HS-5 (cell line): Measurements from ENCODE around the gene NAA16.
"Not testable (repeated sequence)": the region's sequence is repeated elsewhere in the genome, so short reads cannot be mapped to it uniquely, and the experiment has no call there.

Source experiments
- DNase-seq: peaks from one replicate; pipeline ENCODE4 v3.0.0-alpha.2; 2012; ENCODE audit warnings: low read depth

Gene NAA16

GRCh38 chr13:41310963-41311405 is at the start of gene NAA16:
NAA16 (plus strand) TSS chr13:41311267; CDS start chr13:41311529, 262 bp downstream.
- peak; percentile 53 for DNase-seq

DNA sequence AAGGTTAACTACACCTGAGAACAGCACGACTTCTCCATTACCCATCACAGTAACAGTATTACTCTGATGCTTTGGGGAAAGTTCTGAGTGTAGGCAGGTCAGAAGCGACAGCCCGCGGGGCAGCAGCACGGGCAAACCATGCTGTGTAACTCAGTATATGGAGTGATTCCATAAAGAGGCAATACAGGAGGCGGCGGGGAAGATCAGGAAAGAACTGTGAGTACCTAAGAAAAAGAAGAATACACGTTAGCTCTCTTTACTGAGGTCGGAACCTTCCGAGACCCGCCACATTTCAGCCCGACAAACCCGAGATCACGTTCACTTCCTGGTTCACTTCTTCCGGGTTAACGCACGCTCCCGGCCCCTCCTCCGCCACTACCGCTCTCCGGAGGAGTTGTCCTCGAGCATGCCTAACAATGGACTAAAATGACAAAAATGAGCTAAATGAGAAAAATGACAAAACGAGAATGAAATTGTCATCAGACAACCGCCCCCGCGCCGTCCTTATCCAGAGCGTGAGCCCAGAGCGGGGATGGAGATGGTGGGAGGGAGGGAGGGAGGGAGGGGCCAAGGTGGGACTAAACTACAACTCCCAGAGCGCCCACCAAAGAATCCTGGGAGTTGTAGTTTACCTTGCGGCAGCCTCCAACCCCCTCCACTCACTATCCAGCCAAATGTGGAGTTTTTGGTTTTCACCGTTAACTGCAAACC is 47.7 kb upstream of the NAA16 start, which contains the start of gene MTRF1:
Gene MTRF1, minus strand, starts transcription at position 316 of the 711 bp plus-strand sequence. CDS start 2,669 bp downstream, outside the sequence.
- DNase-seq = peak; percentile 34

DNA sequence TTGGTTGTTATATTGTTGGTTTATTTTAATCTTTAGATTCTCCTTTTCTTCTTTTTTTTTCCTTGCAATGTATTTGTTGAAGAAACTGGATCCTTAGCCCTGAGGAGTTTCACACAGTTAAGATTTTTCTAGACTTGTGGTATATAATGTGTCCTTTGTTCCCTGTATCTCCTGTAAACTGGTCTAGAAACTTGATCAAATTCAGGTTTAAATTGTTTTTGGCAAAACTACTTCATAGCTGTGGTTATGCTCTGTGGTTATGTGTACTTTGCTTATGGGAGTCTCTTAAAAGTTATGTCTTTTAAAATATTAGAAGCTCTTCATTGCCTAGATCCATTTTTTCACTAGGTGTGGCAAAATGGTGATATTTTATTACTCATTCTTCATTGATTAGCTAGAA is 44.0 kb upstream of the NAA16 start:
- DNase-seq = no peak

DNA sequence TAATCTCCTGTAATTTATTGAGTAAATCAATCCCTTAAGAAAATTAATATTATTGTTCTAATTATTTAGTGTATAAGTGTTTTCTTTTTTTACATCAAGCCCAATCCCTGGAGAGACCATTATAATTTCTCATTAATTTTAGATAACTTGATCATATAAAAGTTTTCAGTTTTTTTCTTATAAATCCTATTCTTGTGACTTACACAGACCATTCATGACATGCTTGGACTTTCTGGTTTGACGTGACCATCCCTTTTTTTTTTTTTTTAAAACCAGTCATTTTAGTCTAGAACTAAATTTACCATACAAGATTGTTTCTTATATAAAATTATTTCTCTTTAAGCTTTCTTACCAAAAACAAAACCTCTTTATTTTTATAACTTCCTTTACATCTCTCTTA is 42.3 kb upstream of the NAA16 start:
- no peak for DNase-seq

GRCh38 chr13:41271456-41272285 is 39.4 kb upstream of the NAA16 start:
- no peak for DNase-seq

- DNase-seq = no peak
Observed at GRCh38 chr13:41273831-41274441, 37.1 kb upstream of the NAA16 start.

DNA sequence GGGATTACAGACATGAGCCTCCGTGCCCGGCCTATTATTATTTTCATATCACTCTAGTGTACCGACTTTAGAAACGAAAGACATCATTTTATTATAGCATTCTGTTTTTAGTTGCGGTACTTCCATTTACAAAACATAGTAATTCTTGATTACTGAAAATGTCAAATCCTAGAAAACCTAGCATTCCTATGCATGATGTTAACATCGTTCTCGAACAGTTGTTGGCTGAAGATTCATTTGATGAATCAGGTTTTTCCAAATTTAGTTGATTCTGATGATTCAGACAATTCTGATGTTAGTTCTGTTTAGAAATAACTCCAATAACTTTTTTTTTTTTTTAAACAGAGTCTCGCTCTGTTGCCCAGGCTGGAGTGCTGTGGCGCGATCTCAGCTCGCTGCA is 36.2 kb upstream of the NAA16 start:
- DNase-seq = no peak

- DNase-seq = no peak
Observed at GRCh38 chr13:41276824-41277223, 34.2 kb upstream of the NAA16 start.

DNA sequence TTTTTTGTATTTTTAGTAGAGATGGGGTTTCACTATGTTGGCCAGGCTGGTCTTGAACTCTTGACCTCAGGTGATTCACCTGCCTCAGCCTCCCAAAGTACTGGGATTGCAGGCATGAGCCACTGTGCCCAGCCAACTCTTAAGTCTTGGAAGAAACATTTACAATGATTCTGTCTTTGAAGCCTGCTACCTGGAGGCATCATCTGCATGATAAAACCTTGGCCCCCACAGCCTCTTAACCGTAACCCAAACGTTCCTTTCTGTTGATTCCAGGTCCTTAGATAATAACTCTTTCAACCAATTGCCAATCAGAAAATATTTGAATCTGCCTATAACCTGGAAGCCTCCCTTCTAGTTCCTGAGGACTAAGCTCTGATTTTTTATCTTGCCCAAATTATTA is 31.9 kb upstream of the NAA16 start:
- not testable (repeated sequence) for DNase-seq

DNA sequence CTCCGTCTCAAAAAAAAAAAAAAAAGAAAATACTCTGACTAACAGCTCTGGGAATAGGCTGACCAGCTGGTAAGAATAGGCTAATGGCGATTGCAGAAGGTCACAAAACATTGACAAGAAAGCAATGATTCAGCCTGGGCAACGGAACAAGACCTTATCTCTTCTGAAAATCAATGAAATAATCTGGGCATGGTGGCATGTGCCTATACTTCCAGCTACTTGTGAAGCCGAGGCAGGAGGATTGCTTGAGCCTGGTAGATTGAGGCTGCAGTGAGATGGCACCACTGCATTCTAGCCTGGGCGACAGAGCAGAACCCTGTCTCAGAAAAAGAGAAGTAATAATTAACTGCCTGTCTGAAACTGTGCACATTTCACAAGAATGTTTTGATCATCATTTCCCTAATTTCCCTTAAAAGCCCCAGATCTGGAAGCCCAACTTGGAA is 28.9 kb upstream of the NAA16 start:
- DNase-seq = no peak

- DNase-seq = peak; percentile 71
Observed at GRCh38 chr13:41284512-41285288, 26.4 kb upstream of the NAA16 start.

GRCh38 chr13:41286370-41286769 is 24.7 kb upstream of the NAA16 start:
- DNase-seq = no peak

- no peak for DNase-seq
Observed at GRCh38 chr13:41289463-41289881, 21.6 kb upstream of the NAA16 start.

DNA sequence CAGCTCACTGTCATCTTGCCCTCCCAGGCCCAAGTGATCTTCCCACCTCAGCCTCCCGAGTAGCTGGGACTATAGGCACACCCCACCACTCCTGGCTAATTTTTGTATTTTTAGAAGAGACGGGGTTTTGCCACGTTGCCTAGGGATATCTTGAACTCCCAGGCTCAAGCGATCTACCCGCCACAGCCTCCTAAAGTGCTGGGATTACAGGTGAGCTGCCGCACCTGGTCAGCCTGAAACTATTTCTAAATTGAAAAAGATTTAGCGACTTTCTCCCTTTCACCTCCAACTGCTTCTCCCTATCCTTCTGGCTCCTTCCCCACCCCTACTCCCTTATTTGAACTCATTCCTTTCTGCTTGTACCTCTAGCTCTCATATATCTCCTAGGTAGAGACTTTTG is 19.8 kb upstream of the NAA16 start:
- no peak for DNase-seq

GRCh38 chr13:41293272-41293671 is 17.8 kb upstream of the NAA16 start:
- no peak for DNase-seq

- DNase-seq = no peak
Observed at GRCh38 chr13:41294914-41295313, 16.2 kb upstream of the NAA16 start.

GRCh38 chr13:41295973-41296372 is 15.1 kb upstream of the NAA16 start:
- DNase-seq = no peak

DNA sequence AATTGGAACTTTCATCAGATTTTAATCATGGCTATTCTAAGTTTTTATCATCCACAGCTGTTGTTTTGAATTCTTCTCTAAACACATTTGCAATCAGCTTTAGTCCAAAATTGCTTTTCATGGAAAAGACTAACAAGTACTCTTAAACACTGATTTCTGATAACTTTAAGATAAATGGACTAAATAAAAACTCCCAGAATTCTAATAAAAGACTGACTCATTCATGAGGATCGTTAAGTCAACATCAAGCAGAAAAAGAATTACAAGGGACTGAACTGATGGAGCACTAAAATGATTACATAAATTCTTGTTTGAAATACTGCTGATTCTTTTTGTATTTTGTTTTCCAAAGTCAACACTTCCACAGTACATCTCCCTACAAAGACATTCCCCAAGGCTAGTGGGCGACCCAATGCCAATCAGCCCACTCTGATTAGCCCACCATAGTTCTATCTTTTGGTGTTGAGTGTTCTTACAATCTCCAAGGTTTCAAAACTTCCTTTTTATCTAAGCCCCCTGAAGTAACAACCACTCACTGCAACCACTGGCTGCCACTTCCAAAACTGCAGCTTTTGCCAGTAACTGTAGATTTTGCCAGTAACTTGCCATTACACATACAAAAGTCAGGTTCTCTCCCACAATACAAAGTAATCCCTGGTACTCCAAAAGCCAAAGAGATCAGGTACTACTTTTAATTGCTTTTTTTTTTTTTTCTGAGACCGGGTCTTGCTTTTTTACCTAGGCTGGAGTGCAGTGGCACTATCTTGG is 14.0 kb upstream of the NAA16 start:
- DNase-seq = no peak

DNA sequence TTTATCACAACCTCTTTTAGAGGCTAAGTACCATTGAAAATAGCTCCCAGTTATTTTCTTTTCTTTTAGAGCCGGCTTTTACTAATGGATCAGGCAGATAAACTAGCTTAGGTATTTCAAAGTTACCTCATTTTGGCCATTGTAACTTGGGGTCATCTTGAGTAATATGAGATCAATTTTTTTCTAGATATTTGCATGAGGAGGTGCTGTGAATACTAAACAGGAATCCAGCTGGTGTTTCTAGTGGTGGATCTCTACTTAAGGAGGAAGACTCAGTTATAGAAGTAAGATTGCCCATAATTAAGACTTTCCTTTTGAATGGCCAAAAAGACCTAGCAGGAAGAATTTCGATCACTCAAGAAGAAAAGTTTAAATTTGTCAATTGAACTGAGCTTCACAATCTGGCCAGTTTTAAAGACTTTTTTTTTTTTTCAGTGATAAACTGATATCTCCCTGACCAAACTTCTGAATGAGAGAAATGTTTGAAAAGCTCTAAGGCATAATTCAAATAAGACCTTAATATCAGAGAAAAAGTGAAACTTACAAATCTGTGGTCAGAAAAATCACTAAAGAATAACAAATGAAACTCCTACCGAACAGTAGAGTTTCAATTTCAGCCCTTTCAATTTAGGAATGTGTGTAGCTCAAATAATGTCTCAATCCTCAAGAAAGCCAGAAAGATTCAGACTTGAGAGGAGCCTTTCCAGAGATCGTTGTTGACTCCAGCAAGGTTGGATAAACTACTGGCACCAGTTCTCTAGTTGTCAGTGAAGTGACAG is 11.6 kb upstream of the NAA16 start:
- DNase-seq = no peak

GRCh38 chr13:41302743-41303142 is 8.3 kb upstream of the NAA16 start:
- DNase-seq = no peak
